Measurements from ENCODE around the gene VDAC1. TPM values are rescaled to one million over a fixed set of nuclear protein-coding genes. Genes with fewer than 3 reads are reported as not detected.

The VDAC1 gene
- total and polyA plus RNA-seq, 2 experiments from 2014 or later = 216 to 282 TPM

GRCh38 chr5:133925866-133926488, 78.8 kb downstream of the VDAC1 start:
- H3K4me1 ChIP-seq (ENCODE audit: insufficient read depth) = peaks cover 14% of the 10 kb centered on the region
- no peaks in the 10 kb centered on the region for H3K9me3 ChIP-seq (ENCODE audit: low read depth)
- no peaks in the 10 kb centered on the region for H3K27me3 ChIP-seq
- H3K36me3 ChIP-seq (replicated peaks; ENCODE audit: insufficient read depth, low read depth) = no peaks in the 10 kb centered on the region
- no peak overlapping the region for H3K4me3 ChIP-seq
- H2AFZ ChIP-seq = no peak overlapping the region
- H4K20me1 ChIP-seq (ENCODE audit: insufficient read depth, poor library complexity, severe bottlenecking) = no peaks in the 10 kb centered on the region
- TF ChIP-seq EZH2phosphoT487 (IDR thresholded peaks at IDR 0.05; ENCODE audit: low read depth, severe bottlenecking, unreplicated experiment) (no peak), EZH2 (IDR thresholded peaks at IDR 0.05; ENCODE audit: borderline replicate concordance) (no peak), CTCF (IDR thresholded peaks at IDR 0.05; ENCODE audit: poor library complexity) (no peak)
- no peak for DNase-seq (ENCODE audit: low spot score)
- no peaks in the 10 kb centered on the region for H3K9me2 ChIP-seq (replicated peaks; ENCODE audit: insufficient read depth)
- H3K79me2 ChIP-seq = no peaks in the 10 kb centered on the region
- H3K4me2 ChIP-seq = no peak overlapping the region
- 85% methylated on average over 12 of the region's 12 CpGs for WGBS (ENCODE audit: low lambda C conversion rate, missing lambda C conversion rate)
- H3K27ac ChIP-seq = no peak overlapping the region

DNA sequence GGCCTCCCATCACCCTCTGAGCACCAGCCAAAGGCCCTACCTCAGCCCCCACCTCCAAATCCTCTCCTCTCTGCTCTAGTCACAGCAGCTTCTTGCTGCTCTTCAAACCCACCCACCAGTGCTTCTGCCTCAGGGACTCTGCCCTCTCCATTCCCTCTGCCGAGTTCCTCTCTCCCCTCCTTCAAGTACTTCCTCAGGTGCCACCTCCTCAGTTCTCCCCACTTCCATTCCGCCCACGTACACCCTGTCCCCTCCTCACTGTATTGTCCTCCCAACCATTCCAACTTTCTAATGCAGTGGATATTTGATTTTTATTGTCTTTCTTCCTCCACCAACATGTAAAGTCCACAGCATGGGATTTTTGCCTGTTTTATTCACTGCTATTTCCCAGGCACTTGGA, 79.5 kb downstream of the VDAC1 start:
- TF ChIP-seq EZH2phosphoT487 (IDR thresholded peaks at IDR 0.05; ENCODE audit: low read depth, severe bottlenecking, unreplicated experiment) (no peak), CTCF (IDR thresholded peaks at IDR 0.05; ENCODE audit: poor library complexity) (no peak)

GRCh38 chr5:133924221-133924920, 80.4 kb downstream of the VDAC1 start:
- Histone ChIP-seq H4K20me1 (ENCODE audit: insufficient read depth, poor library complexity, severe bottlenecking) (no peaks in the 10 kb centered on the region), H3K27ac (no peak overlapping the region), H3K36me3 (replicated peaks; ENCODE audit: insufficient read depth, low read depth) (no peaks in the 10 kb centered on the region), H3K79me2 (no peaks in the 10 kb centered on the region), H3K9me3 (ENCODE audit: low read depth) (no peaks in the 10 kb centered on the region), H3K9me2 (replicated peaks; ENCODE audit: insufficient read depth) (no peaks in the 10 kb centered on the region), H3K4me1 (ENCODE audit: insufficient read depth) (peaks cover 14% of the 10 kb centered on the region), H3K4me2 (no peak overlapping the region), H3K27me3 (no peaks in the 10 kb centered on the region), H2AFZ (no peak overlapping the region), H3K4me3 (no peak overlapping the region)
- TF ChIP-seq EZH2 (IDR thresholded peaks at IDR 0.05; ENCODE audit: borderline replicate concordance) = no peak
- DNase-seq (ENCODE audit: low spot score) = no peak
- WGBS (ENCODE audit: low lambda C conversion rate, missing lambda C conversion rate) = 69% methylated on average over 5 of the region's 5 CpGs

More for the DNA sequence above, 79.5 kb downstream of the VDAC1 start:
- H3K4me3 ChIP-seq = no peak overlapping the region
- H3K79me2 ChIP-seq = no peaks in the 10 kb centered on the region
- DNase-seq (ENCODE audit: low spot score) = no peak
- no peak overlapping the region for H2AFZ ChIP-seq
- no peaks in the 10 kb centered on the region for H3K9me3 ChIP-seq (ENCODE audit: low read depth)
- H4K20me1 ChIP-seq (ENCODE audit: insufficient read depth, poor library complexity, severe bottlenecking) = no peaks in the 10 kb centered on the region
- no peak overlapping the region for H3K27ac ChIP-seq
- WGBS (ENCODE audit: low lambda C conversion rate, missing lambda C conversion rate) = 92% methylated on average over 3 of the region's 3 CpGs
- H3K36me3 ChIP-seq (replicated peaks; ENCODE audit: insufficient read depth, low read depth) = no peaks in the 10 kb centered on the region
- H3K27me3 ChIP-seq = no peaks in the 10 kb centered on the region
- peaks cover 14% of the 10 kb centered on the region for H3K4me1 ChIP-seq (ENCODE audit: insufficient read depth)
- H3K4me2 ChIP-seq = no peak overlapping the region
- H3K9me2 ChIP-seq (replicated peaks; ENCODE audit: insufficient read depth) = no peaks in the 10 kb centered on the region

- DNase-seq (ENCODE audit: low spot score) = no peak
- Histone ChIP-seq H3K27me3 (no peaks in the 10 kb centered on the region), H4K20me1 (ENCODE audit: insufficient read depth, poor library complexity, severe bottlenecking) (no peaks in the 10 kb centered on the region), H3K4me1 (ENCODE audit: insufficient read depth) (peaks cover 7% of the 10 kb centered on the region), H3K9me2 (replicated peaks; ENCODE audit: insufficient read depth) (no peaks in the 10 kb centered on the region), H3K79me2 (no peaks in the 10 kb centered on the region), H3K27ac (no peak overlapping the region), H2AFZ (no peak overlapping the region), H3K36me3 (replicated peaks; ENCODE audit: insufficient read depth, low read depth) (no peaks in the 10 kb centered on the region), H3K4me3 (no peak overlapping the region), H3K9me3 (ENCODE audit: low read depth) (no peaks in the 10 kb centered on the region), H3K4me2 (no peak overlapping the region)
- TF ChIP-seq CTCF (IDR thresholded peaks at IDR 0.05; ENCODE audit: poor library complexity) (no peak), EZH2 (IDR thresholded peaks at IDR 0.05; ENCODE audit: borderline replicate concordance) (no peak), EZH2phosphoT487 (IDR thresholded peaks at IDR 0.05; ENCODE audit: low read depth, severe bottlenecking, unreplicated experiment) (no peak)
- WGBS (ENCODE audit: low lambda C conversion rate, missing lambda C conversion rate) = 53% methylated on average over 5 of the region's 5 CpGs
Observed at GRCh38 chr5:133921979-133922378, 82.8 kb downstream of the VDAC1 start.
